Smooth muscle cell (in vitro differentiated cells): Measurements from ENCODE around the gene SLC4A2. TPM values are rescaled to one million over a fixed set of nuclear protein-coding genes. Genes with fewer than 3 reads are reported as not detected.
"Not testable (repeated sequence)": the region's sequence is repeated elsewhere in the genome, so short reads cannot be mapped to it uniquely, and the experiment has no call there.

Experiments used
- DNase-seq: peaks from one replicate; lab custom pipeline; 2025; ENCODE audit not compliant: unreplicated experiment; lab: John Stamatoyannopoulos, UW
- H2AFZ ChIP-seq: fragments of 200-600 bp; sonication (generic); 2 replicates; pipeline ENCODE4 v1.6.0; 2016; ENCODE audit warnings: antibody characterized with exemption, low read depth, mild to moderate bottlenecking
- H3F3A ChIP-seq: fragments of 200-600 bp; sonication (generic); 2 replicates; pipeline ENCODE4 v1.6.0; 2017; ENCODE audit warnings: antibody characterized with exemption, low read depth
- H3K27ac ChIP-seq: fragments of 200-600 bp; sonication (generic); 2 replicates; pipeline ENCODE4 v1.5.1; 2016; ENCODE audit warnings: low read depth, mild to moderate bottlenecking
- H3K27me3 ChIP-seq: fragments of 200-600 bp; sonication (generic); 2 replicates; pipeline ENCODE4 v1.6.1; 2016; ENCODE audit warnings: low read depth, mild to moderate bottlenecking
- H3K36me3 ChIP-seq: fragments of 200-600 bp; sonication (generic); 2 replicates; pipeline ENCODE4 v1.5.1; 2016; ENCODE audit warnings: low read depth
- H3K4me1 ChIP-seq: fragments of 200-600 bp; sonication (generic); 2 replicates; pipeline ENCODE4 v1.5.1; 2016; ENCODE audit warnings: low read depth
- H3K4me2 ChIP-seq: fragments of 200-600 bp; sonication (generic); 2 replicates; pipeline ENCODE4 v1.6.0; 2016; ENCODE audit warnings: mild to moderate bottlenecking
- H3K4me3 ChIP-seq: fragments of 200-600 bp; sonication (generic); 2 replicates; pipeline ENCODE4 v1.5.1; 2016; ENCODE audit warnings: mild to moderate bottlenecking
- H3K79me2 ChIP-seq: fragments of 200-600 bp; sonication (generic); 2 replicates; pipeline ENCODE4 v1.6.0; 2016; ENCODE audit warnings: low read depth, mild to moderate bottlenecking
- H3K9ac ChIP-seq: fragments of 200-600 bp; sonication (generic); 2 replicates; pipeline ENCODE4 v1.6.0; 2016; ENCODE audit warnings: low read depth
- H3K9me3 ChIP-seq: fragments of 200-600 bp; sonication (generic); replicated peaks from 2 replicates; pipeline ENCODE4 v1.5.1; 2016; ENCODE audit warnings: low read depth
- H4K20me1 ChIP-seq: fragments of 200-600 bp; sonication (generic); 2 replicates; pipeline ENCODE4 v1.6.0; 2016; ENCODE audit warnings: low read depth
- CTCF ChIP-seq: fragments of 200-600 bp; sonication (generic); IDR thresholded peaks from 2 replicates; pipeline ENCODE4 v1.5.1; 2017; ENCODE audit warnings: borderline replicate concordance, mild to moderate bottlenecking, antibody characterized with exemption; ENCODE audit not compliant: insufficient read depth, poor library complexity, severe bottlenecking
- WGBS: methylation state at CpG from one replicate; pipeline ENCODE4 v1.1.7; 2016; ENCODE audit warnings: low lambda C conversion rate; 5-methylcytosine and 5-hydroxymethylcytosine counted together
- polyA plus RNA-seq: library from polyadenylated mRNA; unstranded; fragments of >200 nt; fragmentation: Nextera tagmentation; extraction: Ambion mirVana; gene quantifications from 2 replicates; pipeline ENCODE4 v1.2.1, GENCODE V29; 2016
- total RNA-seq: library from RNA; depleted of rRNA; stranded (reverse); fragments of >200 nt; gene quantifications from 2 replicates; pipeline ENCODE4 v1.2.3, GENCODE V29; 2014

The SLC4A2 gene
- total and polyA plus RNA-seq, 2 experiments from 2014 or later: 89.3 to 96.4 TPM

GRCh38 chr7:151024435-151025056, 34.8 kb upstream of the SLC4A2 start, which contains the start of gene ATG9B:
TSS of gene ATG9B (minus strand) at chr7:151024494. CDS start at chr7:151024423, 71 bp downstream.
- 79% methylated on average over 4 of the region's 4 CpGs for WGBS
- no peak within 1 kb of the TSS for H3K4me2 ChIP-seq
- H3K9me3 ChIP-seq: no peaks in the 10 kb centered on the region
- peak within 1 kb of the TSS; percentile 86 for H3K27ac ChIP-seq
- H2AFZ ChIP-seq: no peak within 1 kb of the TSS
- H3F3A ChIP-seq: no peaks in the 10 kb centered on the region
- no peaks in the 10 kb centered on the region for H3K27me3 ChIP-seq
- no peak for TF ChIP-seq CTCF
- H3K4me1 ChIP-seq: peaks cover 33% of the 10 kb centered on the region
- DNase-seq: no peak
- no peaks in the 10 kb centered on the region for H4K20me1 ChIP-seq
- H3K36me3 ChIP-seq: no peaks in the 10 kb centered on the region
- H3K4me3 ChIP-seq: no peak within 1 kb of the TSS
- peaks cover 4% of the 10 kb centered on the region for H3K79me2 ChIP-seq
- no peak within 1 kb of the TSS for H3K9ac ChIP-seq

DNA sequence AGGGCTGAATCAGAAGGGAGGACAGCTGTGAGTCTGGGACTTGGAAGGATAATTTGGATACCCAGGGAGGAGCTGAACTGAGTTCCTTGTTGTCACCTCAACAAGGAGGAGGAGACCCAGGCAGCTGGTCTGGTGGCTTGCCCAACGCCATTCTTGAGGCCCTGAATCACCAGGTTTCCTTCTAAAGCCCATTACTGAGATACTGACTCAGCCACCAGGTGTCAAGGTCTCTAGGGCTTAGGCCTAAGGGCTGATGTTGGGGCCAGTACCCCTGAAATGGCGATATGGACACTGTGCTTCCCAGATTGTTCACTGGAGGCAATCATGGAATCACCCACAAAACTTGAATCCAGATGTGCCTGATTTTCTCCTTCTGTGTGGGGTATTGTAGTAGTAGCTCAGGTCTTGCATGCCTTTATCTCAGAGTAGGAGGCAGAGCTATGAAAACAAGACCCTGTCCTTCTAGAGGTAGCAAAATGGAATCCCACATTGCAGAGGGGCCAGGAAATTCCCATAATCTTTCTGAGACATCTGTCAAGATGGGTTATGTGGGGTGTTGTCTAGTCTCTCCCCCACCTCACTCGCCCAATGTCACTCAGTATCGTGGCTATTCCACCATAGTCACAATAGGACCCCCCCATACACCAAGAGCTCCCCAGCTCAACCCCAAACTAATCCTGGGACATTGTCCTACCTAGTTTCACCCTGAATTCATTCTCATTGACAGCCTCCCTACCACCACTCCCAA, 33.3 kb upstream of the SLC4A2 start:
- peaks cover 13% of the 10 kb centered on the region for H3K79me2 ChIP-seq
- peak overlapping the region; percentile 86 for H3K27ac ChIP-seq
- no peak for TF ChIP-seq CTCF
- no peaks in the 10 kb centered on the region for H4K20me1 ChIP-seq
- WGBS: 76% methylated on average over 4 of the region's 4 CpGs
- no peaks in the 10 kb centered on the region for H3K9me3 ChIP-seq
- no peak overlapping the region for H3K9ac ChIP-seq
- no peaks in the 10 kb centered on the region for H3K36me3 ChIP-seq
- peaks cover 19% of the 10 kb centered on the region for H3K4me1 ChIP-seq
- no peaks in the 10 kb centered on the region for H3F3A ChIP-seq
- H3K4me2 ChIP-seq: peak overlapping the region; percentile 17
- no peak for DNase-seq
- H2AFZ ChIP-seq: peak overlapping the region; percentile 30
- no peaks in the 10 kb centered on the region for H3K27me3 ChIP-seq
- no peak overlapping the region for H3K4me3 ChIP-seq

GRCh38 chr7:151026771-151027727, 32.3 kb upstream of the SLC4A2 start:
- peak overlapping the region; percentile 30 for H2AFZ ChIP-seq
- H3K4me3 ChIP-seq: peak overlapping the region; percentile 61
- H3K36me3 ChIP-seq, H3K27me3 ChIP-seq, H3F3A ChIP-seq, H3K9me3 ChIP-seq, H4K20me1 ChIP-seq, DNase-seq: not testable (repeated sequence)
- H3K4me1 ChIP-seq: peaks cover 19% of the 10 kb centered on the region
- peak overlapping the region; percentile 86 for H3K27ac ChIP-seq
- peak overlapping the region; percentile 69 for H3K9ac ChIP-seq
- H3K79me2 ChIP-seq: peaks cover 17% of the 10 kb centered on the region
- peak overlapping the region; percentile 82 for H3K4me2 ChIP-seq
- WGBS: 15% methylated on average over 19 of the region's 19 CpGs

- H3K4me3 ChIP-seq: peak overlapping the region; percentile 61
- H3K27ac ChIP-seq: peak overlapping the region; percentile 86
- H3K79me2 ChIP-seq: peaks cover 22% of the 10 kb centered on the region
- 2% methylated on average over 16 of the region's 16 CpGs for WGBS
- not testable (repeated sequence) for H3K36me3 ChIP-seq, H3K27me3 ChIP-seq, H4K20me1 ChIP-seq, H3K9me3 ChIP-seq, H3F3A ChIP-seq, DNase-seq
- peak overlapping the region; percentile 69 for H3K9ac ChIP-seq
- H2AFZ ChIP-seq: peak overlapping the region; percentile 24
- H3K4me2 ChIP-seq: peak overlapping the region; percentile 82
- H3K4me1 ChIP-seq: peaks cover 19% of the 10 kb centered on the region
Measured at GRCh38 chr7:151027728-151028130, 31.7 kb upstream of the SLC4A2 start.
